CD4-positive, alpha-beta T cell treated with Interleukin-17A for 1 hour (primary cell): ENCODE data around the gene SKIDA1.

Source experiments
- DNase-seq: peaks from one replicate; pipeline ENCODE4 v3.0.0-alpha.2; 2020

The SKIDA1 gene

DNA sequence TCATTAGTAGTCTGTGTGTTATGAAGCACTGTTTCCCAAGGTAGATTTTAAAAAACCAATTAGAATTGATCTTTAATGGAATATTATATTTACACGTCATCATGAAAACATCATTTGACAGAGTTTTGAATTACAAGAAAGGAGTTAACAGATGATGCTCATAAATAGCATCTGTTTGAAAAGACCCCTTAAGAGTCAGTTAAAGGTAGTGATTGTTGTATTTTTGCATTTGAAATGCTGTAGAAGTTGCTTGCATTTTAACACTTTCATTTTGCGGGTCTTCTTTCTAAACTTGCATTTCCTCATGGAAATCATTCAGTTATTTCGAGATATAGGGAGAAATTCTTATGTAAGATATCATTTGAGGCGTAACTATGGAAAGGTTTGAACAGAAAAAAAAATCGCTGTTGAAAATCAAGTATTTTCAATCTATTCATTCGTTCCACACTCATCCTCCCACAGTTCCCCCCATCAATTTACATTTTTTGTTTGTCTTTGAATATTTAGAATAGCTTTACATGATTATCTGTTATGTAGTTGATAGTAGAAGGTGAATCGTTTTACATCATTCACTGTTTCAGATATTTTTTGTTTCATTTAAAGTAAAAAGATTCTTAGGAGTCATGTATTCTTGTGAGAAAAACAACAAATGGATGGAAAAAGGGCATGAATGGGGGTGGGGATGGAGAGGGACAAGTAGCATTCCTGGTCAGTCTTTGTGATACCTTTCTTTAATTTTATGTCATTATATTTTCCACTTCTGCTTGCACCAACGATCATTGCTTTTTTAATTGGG lies 3.0 kb upstream of the SKIDA1 start:
- DNase-seq, result no peak

DNA sequence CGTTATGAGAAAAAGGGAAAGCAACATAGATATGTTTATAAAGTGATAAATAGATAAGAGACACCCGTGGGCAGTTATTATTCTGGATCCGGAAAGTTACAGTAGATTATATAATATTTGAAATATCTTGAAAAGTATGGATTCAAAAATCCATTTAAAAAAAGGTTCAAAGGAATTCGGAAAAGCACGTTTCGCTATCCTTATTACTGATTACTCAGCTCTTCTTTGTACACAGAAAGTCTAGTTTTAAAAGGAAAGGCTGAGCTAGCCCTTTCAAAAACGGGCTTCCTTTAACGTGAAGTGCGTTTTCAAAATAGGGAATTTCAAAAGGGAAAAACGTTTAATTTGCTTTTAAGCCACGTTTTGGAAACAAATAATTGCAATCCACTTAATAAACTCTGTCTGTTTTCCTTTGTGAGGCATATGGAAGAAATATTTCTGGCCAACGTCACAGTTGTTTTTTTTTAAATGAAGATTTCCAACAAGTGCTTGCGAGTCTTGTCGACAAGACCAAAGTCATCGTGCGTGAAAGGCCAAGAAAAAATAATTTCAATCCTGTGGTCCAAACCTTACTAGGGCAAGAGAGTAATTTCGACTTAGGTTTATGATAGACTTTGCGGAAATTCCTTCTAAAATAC lies 2.2 kb upstream of the SKIDA1 start:
- no peak for DNase-seq

DNA sequence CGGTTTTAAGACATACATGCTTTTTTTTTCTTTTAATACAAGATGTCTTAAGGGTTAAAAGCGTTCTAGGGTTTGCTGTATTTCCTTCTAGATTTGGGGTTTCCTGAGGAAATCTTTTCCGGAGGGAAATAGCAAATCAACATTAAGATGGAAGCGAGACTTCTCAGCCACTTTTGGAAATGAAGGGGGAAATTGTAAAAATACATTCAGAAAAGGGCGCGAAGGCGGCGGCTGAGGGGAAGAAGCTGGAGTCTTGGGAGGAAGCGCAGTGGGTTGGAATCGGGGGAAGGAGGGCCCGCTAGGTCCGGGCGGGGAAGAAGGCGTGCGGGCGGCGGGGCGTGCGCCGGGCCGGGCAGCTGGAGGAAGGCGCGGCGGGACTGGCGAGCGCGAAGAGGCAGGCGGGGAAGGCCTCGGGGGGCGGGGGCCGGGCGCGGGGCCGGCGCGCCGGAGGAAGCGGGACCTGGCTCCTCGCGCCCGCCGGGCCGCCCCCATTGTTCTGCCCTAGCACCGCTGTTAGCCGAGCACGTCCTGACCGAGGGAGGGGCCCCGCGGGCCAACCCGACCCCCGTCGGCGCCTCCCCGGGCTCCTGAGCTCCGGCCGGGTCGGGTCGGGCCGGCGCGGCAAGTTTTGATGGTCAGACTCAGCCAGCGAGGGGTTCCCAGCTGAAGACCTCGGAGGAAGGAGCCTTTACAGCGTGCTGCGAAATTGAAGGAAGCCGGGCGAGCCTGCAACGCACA lies 1.5 kb upstream of the SKIDA1 start:
- DNase-seq, result peak; percentile 48

DNA sequence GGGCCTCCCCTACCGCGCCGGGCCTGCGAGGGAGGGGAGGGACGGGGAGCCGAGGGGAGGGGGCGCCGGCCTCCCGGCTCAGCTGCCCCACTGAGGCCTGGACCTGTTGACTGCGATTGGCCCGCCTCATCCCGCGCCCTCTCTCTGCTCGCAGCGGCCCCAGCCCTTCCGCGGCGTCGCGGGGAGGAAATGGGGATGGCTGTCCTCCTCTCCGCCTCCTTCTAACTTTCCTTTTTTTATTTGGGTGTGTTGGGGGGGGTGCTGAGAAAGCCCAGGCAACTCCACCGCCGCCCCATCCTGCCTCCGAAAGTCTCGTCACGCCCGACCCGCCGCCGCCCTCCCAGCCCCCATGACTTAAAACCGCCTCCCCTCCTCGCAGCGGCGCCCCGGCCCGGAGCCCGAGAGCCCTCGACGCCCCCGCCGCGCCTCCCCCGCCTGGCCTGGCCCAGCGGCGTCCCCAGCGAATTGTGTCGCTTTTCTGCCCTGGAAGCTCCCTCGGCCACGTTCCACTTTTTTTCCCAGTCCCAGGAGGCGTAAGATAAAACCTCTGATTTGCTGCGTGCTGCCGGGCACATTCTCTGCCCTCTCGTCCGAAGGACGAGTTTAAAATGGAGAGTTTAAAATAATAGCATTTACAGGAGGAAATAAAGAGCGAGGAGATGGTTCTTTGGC lies 842 bp upstream of the SKIDA1 start:
- peak; percentile 73 for DNase-seq

DNA sequence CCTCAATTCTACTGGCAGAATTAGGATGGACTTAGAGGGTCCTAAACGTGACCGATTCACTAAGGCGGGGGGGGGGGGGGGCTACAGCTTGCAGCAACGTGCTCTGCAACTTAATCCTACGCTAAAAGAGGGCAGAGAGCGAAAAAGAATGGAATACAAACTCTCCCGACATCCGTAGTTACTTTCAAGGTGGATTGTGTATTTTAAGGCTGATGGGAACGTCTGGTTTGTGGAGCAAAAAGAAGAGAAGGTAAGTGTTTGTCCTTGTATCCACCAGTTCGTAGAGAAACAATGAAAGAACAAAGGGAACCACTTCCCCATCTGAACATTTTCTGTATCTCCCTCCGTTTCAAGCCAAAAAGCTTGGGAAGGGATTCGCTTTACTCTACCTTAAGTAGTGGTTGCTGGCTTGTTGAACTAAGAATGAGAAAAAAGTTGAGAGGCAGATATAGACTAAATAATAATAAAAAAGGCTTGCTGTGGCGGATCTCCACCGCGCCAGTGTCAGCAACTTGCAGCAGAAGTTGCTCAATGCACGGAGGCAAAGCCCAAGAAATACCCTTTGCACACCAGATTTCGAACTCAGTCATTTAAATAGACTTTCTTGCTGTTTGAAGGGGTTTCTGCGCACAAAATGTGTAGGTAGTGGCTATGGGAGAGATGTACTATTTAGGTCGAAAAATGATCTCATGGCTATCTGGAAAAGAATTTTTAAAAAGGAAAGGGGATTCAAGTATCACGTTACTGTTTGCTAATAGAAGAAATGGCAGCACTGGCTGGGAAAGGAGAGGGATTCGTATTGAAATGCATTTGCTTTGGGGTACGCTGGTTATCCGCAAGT lies 736 bp downstream of the SKIDA1 start:
- no peak for DNase-seq

DNA sequence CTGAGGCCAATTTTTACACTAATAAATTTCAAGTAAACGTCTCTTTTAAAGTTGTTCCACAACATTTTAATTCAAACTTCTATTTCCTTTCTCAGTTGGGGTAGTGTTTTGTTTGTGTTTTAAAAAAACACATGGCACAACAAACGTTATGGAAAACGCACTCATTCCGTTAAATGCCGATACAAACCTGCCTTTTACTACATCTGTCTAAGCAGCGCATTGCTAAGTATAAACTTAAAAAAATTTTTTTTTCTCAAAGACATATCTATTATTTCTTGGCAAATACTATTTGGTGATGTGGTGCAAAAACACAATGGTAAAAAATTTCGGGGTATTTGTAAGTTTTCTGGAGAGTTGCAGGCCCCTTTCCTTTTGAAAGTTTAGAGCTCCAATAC lies 1.4 kb downstream of the SKIDA1 start:
- DNase-seq, result no peak

DNA sequence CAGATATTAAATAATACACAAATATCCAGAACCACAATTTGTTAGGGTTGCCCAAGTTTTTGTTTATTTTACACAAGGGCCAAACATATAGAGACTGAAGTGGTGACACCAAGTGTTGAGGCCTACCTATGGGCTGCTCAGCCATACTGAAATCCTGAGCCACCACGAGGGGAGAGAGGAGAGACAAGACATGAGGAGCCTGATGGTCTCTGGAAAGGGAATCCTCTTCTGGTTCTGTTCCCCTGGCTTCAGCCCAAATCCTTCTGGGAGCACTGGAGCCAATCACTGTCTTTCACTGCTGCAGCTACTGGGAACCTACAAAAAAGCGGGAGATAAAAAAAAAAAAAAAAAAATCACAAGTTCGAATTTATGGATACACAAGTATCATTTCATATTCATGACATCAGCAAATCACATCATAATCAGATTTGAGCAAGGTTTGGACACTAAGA lies 1.9 kb downstream of the SKIDA1 start:
- no peak for DNase-seq

DNA sequence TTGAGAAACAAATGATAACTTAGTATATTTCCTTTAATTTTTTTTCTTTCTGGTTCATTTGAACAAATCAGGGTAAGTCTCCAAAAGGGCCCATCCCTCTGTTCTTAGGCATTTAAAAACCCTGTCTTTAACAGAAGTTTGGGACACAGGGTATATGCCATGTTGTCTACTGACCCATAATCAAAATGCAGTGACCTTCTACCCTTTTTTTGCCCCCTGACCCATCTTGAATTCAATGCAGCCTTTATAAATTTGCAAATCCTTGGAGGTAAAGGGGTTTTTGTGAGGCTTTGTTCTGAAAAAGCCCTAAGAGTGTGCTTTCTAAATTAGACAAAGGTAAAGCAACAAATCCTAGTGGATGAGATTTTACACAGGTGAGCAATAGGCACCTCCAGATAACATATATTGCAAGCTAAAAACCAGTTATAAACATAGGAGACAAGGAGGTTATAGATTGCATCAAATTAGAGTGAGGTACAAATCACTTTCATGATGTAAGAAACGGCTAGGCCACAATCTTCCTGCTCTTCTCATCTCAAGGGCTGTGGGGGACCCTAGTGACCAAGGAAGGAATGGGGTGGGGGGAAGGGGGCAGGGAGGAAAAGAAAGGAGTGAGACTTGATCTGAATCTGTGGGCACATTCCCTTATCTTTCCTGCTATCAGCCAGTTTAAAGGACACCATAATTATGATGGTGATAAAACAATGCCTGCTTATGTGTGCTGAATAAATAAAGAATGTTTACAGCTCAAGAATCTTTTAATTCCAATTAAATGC lies 2.7 kb downstream of the SKIDA1 start:
- DNase-seq, result no peak

DNA sequence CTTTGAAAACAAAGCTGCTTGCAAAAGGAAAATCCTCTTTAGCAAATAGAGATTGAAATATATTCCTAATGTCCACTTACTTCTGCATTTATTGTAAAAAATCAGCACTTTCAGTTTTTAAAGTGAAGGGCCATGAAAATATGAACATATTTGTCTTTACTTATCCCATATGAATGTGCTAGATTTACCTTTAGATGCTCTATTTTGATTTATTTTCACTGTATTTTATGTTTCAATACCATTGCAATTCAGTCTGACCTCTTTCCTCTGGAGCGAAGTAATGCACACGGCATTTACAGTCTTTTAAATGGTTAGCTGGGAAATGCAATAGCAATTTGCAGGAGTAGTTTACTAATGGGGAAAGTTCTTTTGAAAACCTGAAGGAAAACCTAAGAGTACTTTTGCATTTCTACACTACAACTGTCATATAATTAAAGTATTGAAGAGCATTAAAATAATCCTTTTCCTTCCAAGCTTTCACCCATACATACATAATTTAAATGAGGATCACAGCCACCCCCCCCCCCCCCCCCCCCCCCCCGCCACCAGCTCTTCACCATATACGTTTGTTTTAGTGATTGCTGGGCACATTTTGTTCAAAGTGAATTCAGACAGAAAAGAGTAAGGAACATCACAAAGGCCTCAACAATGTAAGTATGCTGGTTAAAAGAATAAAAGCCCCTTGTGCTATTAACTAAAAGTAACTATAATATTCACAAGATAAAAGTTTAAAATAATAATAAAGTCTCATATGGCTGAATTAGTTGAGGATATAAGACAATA lies 3.5 kb downstream of the SKIDA1 start:
- DNase-seq, result no peak

DNA sequence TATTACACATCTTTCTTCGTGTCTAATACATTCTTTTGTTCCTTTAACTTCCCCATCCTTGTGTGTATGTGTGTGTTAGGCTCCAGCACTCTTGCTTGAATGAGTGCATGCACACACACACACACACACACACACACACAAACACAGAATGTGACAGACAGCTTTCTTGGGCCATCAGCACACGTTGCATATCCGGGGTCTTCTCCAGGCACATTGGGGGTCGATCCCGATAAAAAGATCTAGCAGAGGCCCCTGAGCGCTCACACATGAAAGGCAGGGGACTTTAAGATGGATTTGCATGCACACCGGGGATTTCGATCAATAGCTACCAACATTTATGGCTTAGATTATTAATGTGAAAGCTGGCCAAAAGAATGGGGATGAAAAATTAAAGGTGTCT lies 4.5 kb downstream of the SKIDA1 start:
- no peak for DNase-seq

DNA sequence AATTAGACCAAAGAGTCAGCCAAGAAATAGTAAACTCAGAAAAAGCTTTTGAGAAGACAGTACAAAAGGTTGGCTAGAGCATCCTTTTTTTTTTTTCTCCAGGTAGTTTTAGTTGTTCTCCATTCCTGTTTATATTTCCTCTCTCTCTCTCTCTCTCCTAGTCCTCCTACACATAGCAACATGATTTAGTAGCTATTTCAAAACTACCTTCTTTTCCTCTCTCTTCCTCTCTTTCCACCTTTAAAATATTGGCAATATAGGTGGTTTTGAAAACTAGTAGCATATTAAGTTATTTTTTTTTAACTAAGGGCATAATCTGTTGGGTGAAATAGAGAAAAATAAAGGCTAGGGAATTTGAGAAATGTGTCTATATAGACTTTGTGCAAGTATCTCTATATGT lies 5.0 kb downstream of the SKIDA1 start:
- DNase-seq, result no peak

DNA sequence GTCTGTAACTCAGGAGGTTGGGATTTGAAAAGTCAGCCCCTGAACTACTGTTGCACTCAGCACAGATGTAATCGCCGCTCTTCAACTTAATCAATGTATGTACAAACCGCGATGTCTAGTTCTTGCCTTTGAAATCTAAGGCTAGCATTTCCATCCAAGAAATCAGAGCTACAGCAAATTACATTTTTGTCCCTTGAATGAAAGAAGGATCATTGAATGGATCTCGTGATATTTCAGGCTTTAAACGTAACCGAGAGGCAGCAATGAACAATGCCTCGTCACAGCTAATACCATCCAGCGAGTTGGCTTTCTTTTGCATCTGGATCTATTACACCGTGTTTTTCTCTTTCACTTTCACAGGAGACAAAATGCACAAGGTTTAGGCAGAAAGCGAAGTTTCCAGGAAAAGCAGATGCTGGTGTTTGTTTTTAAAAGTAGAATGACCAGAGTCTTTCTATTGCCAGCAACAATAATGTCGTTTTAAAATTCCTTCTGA lies 5.5 kb downstream of the SKIDA1 start:
- DNase-seq, result peak; percentile 43

DNA sequence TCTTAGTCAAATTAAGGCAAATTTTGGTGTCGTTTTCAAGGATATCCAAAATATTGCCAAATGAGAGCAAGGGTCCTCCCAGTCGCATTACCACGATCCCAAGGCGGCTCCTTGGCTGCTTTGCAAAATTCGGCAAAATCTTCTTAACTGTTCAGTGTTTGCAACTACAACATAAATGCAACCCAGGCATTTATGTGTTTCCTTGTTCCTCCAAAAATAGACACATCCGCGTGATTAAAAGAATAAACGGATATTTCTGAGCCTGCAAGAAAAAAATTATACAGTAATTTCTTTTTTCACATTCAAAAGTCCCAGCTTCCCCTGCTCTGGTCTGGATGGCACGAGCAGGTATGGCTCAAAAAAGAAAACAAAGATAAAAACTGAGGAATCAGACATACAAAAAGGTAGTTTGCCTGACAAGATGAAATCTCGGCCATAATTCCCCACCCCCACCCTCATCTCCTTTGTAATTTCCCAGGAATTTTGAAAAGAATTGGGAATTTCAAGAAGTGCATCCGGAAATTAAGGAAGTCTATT lies 6.0 kb downstream of the SKIDA1 start:
- no peak for DNase-seq

DNA sequence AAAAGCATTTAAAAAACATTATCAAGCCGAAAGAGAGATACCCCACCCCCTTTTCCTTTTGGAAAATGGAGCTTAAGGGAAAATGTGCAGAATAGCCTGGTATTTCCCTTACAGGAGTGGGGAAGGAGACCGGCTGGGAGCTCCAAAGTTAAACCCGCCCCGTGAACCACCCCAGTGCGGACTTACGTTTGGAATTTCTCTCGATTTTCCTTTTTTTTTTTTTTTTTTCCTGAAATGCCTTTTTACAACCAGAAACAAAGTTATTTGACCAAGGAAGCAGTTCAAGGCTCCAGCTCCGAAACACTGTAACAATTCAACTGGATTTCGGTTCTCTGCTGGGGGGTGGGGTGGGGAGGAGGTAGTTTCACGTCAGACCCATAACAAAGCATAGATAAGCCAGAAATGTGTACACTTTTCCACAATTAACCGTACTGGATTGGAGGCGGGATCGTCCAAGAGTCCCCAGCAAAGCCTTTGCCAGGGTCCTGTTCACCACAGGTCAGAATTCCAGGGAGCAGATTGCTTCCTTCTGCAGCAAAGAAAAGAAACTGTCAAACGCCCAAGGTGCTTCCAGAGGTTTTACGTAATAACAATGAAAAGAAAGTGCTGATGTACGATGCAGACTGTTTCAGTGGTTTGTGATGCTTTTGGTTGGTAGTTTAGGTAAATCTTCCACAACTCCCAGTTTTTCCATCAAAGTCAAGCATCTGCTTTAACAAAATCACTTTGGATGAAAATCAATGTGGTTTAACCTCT lies 6.7 kb downstream of the SKIDA1 start:
- peak; percentile 10 for DNase-seq

DNA sequence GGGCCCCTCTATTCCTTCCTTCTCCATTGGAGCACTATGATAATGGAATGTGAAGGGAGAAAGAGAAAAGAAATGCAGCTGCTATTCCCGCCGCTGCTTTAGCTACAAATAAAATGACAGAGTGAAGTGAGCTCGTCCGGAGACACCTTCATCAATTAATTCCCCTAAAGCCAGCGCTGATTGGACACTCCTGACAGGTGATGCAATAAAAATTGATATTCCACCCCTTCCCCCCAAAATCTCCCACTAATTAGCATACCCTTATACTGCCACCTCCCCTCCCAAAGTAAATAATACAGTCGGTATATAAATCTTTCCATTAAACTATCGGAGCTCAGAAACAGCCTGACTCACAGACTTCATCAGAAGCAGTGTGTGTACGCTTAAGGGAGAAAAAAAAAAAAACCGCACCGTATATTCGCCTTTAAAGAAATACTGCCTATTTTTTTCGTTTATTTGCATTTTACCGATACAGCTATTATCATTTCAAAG lies 7.3 kb downstream of the SKIDA1 start:
- peak; percentile 24 for DNase-seq

DNA sequence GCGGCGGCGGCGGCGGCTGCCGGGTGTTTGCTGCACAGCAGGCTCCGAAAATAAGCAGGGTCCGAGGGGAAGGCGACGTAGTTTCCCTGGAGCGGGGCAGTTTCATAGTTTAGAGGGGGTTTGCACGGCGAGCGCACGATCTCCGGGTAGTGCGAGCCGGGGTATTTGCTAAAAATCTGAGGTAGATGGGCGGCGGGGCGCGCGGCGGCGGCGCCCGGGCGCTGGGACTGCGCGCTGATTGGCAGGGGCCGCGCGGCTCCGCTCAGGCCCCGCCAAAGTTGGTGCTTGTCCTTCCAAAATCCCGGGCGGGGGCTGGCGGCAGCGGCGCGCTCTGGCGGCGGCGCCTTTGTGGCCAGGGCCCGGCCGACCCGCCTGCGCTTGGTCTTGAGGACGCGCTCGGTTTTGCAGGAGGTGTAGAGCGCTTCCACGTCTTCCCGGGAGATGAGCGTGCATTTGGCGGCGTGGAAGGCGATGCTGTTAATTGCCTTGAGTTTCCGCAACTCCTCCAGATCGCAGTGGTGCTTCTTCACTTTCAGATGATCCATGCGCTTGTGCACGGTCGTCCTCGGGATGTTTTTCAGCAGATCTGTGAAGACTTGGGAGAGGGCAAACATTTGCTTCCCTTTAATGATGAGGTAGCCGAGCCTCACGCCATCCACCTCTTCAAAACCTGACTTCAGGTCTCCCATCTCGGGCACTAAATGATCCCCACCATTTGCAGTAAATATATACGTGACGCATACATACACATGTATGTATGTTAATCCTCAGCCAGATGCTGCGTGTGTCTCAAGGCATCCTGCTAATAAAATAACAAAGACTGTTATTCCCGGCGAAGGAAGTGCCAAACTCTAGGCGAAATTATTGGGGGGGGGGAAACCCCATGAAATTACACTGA lies 8.1 kb downstream of the SKIDA1 start:
- DNase-seq, result peak; percentile 32

DNA sequence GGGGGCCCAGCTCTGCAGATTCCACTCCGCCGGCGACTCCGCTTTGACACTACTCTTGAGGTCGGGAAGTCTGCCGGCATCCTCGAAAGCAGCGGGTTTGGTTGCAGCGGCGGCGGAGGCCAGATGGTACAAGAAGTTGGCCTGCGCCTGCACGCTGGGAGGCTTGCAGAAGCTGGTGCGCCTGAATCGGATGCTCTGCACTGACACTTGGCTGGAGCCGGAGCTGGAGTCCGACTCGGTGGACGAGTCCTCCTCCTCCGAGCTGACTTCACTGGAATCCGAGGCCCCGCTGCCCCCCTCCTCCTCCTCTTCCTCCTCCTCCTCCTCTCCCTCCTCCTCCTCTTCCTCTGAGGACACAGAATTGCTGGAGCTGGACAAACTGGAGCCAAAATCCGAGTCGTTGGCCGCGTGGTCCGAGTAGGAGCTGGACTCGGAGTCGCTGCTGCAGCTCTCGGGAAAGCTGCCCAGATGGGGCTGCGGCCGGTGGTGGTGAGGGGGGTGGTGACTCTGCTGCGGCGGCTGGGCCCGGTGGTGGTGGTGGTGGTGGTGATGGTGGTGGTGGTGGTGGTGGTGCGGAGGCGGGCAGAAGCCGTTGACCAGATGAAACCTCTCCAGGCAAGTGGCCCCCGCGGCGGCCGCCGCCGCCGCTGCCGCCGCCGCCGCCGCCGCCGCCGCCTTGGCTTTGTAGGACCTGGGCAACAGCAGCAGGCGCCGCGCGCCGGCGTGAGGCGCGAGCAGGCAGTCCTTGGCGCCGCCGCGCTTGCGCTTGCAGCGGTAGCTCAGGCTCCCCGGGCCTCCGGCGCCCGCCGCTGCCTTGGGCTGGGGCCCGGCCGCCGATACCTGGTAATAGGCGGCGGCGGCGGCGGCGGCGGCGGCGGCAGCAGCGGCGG lies 9.0 kb downstream of the SKIDA1 start:
- peak; percentile 43 for DNase-seq
